HEK293 (cell line): ENCODE results near the gene STX1B.

ENCODE experiments used
- CTCF ChIA-PET: fragments of 350-600 bp; formaldehyde crosslinking; extraction: SDS; loops from one replicate; lab custom pipeline; 2021; ENCODE audit warnings: antibody characterized with exemption; lab: Yijun Ruan, JAX
- POLR2A ChIA-PET: fragments of 300-600 bp; formaldehyde crosslinking; extraction: SDS; loops from one replicate; lab custom pipeline; 2020; ENCODE audit warnings: antibody characterized with exemption, inconsistent platforms; lab: Yijun Ruan, JAX
- H3K27ac ChIP-seq: fragments of 200-500 bp; sonication (Bioruptor generic); 2 replicates; pipeline ENCODE4 v1.5.1; 2014; ENCODE audit warnings: low read depth, low read length, control low read depth, inconsistent platforms; ENCODE audit errors: extremely low read depth
- H3K36me3 ChIP-seq, 2 experiments: fragments of 200-500 bp in 1 of 2; sonication (Bioruptor generic) in 1 of 2; 1 replicate in 1 of 2; 2 replicates in 1 of 2; pipeline ENCODE4 v1.5.1; 2014 to 2017; ENCODE audit warnings: inconsistent platforms in 2 of 2, low read length in 2 of 2; ENCODE audit not compliant: control insufficient read depth in 2 of 2, insufficient read depth in 1 of 2
- H3K4me1 ChIP-seq: fragments of 200-500 bp; sonication (Bioruptor generic); 2 replicates; pipeline ENCODE4 v1.5.1; 2014; ENCODE audit warnings: mild to moderate bottlenecking, low read length, inconsistent platforms; ENCODE audit not compliant: control insufficient read depth, insufficient read depth
- H3K4me3 ChIP-seq: 2 replicates; pipeline ENCODE4 v1.5.1; 2011; ENCODE audit warnings: low read depth, mild to moderate bottlenecking, control low read depth, low read length, moderate library complexity
- H3K9me3 ChIP-seq: fragments of 200-500 bp; sonication (Bioruptor generic); 2 replicates; pipeline ENCODE4 v1.5.1; 2014; ENCODE audit warnings: low read depth, low read length, inconsistent platforms; ENCODE audit not compliant: control insufficient read depth, insufficient read depth
- HOXC10 ChIP-seq: sonication (generic); formaldehyde crosslinking; IDR thresholded peaks from 2 replicates; pipeline ENCODE4 v1.8.1; 2023; ENCODE audit warnings: mild to moderate bottlenecking, missing genetic modification reagents
- PRDM4 ChIP-seq: fragments of 450-650 bp; formaldehyde crosslinking; IDR thresholded peaks from 2 replicates; pipeline ENCODE4 v1.5.1; 2017; ENCODE audit warnings: missing biosample characterization, missing genetic modification characterization
- REST ChIP-seq: fragments of 450-650 bp; formaldehyde crosslinking; IDR thresholded peaks from 2 replicates; pipeline ENCODE4 v1.5.1; 2016; ENCODE audit warnings: missing biosample characterization, missing genetic modification characterization
- ZBTB17 ChIP-seq: fragments of 450-650 bp; formaldehyde crosslinking; IDR thresholded peaks from 2 replicates; pipeline ENCODE4 v1.5.1; 2016; ENCODE audit warnings: missing biosample characterization, missing genetic modification characterization
- ZNF132 ChIP-seq: fragments of 450-650 bp; formaldehyde crosslinking; IDR thresholded peaks from 2 replicates; pipeline ENCODE4 v1.5.1; 2017; ENCODE audit warnings: missing biosample characterization, missing genetic modification characterization, borderline replicate concordance
- ZNF19 ChIP-seq: fragments of 450-650 bp; formaldehyde crosslinking; IDR thresholded peaks from 2 replicates; pipeline ENCODE4; 2016; ENCODE audit warnings: missing biosample characterization, missing genetic modification characterization, low read depth
- ZNF335 ChIP-seq: fragments of 450-650 bp; formaldehyde crosslinking; conservative IDR thresholded peaks from 2 replicates; pipeline ENCODE4 v1.5.1; 2016; ENCODE audit warnings: missing biosample characterization, missing genetic modification characterization
- ZNF354C ChIP-seq: fragments of 450-650 bp; formaldehyde crosslinking; IDR thresholded peaks from 2 replicates; pipeline ENCODE4 v1.5.1; 2016; ENCODE audit warnings: missing biosample characterization, missing genetic modification characterization, low read depth, borderline replicate concordance
- ZNF362 ChIP-seq: fragments of 450-650 bp; formaldehyde crosslinking; IDR thresholded peaks from 2 replicates; pipeline ENCODE4 v1.5.1; 2016; ENCODE audit warnings: missing biosample characterization, missing genetic modification characterization
- ZNF426 ChIP-seq: fragments of 450-650 bp; formaldehyde crosslinking; IDR thresholded peaks from 2 replicates; pipeline ENCODE4 v1.5.1; 2017; ENCODE audit warnings: missing biosample characterization, missing genetic modification characterization, mild to moderate bottlenecking, inconsistent platforms, moderate library complexity
- ZNF600 ChIP-seq: fragments of 450-650 bp; formaldehyde crosslinking; IDR thresholded peaks from 2 replicates; pipeline ENCODE4 v1.5.1; 2016; ENCODE audit warnings: missing biosample characterization, missing genetic modification characterization
- ZNF645 ChIP-seq: fragments of 450-650 bp; formaldehyde crosslinking; IDR thresholded peaks from 2 replicates; pipeline ENCODE4; 2016; ENCODE audit warnings: missing biosample characterization, missing genetic modification characterization
- ZNF701 ChIP-seq: fragments of 450-650 bp; formaldehyde crosslinking; IDR thresholded peaks from 2 replicates; pipeline ENCODE4 v1.5.1; 2016; ENCODE audit warnings: missing biosample characterization, missing genetic modification characterization
- ZNF776 ChIP-seq: fragments of 450-650 bp; formaldehyde crosslinking; IDR thresholded peaks from 2 replicates; pipeline ENCODE4 v1.5.0; 2017; ENCODE audit warnings: missing biosample characterization, missing genetic modification characterization, borderline replicate concordance

STX1B gene

GRCh38 chr16:31043898-31044481 lies 33.6 kb upstream of the STX1B start:
- no peak overlapping the region for H3K4me3 ChIP-seq
- no peaks in the 10 kb centered on the region for H3K4me1 ChIP-seq
- ChIA-PET POLR2A (interaction anchor here (0.8 kb wide), 1 partner anchor 163 kb away, joined by 3 read pairs; no protein-coding TSS in a partner anchor), CTCF (no interaction called here)
- TF ChIP-seq ZNF132 (tag by site-specific recombination) (no peak), PRDM4 (tag by site-specific recombination) (no peak), ZNF776 (tag by site-specific recombination) (no peak), ZNF362 (peak; percentile 66; the same call in 1 of the 2 replicates)
- H3K27ac ChIP-seq: no peak overlapping the region
- no peaks in the 10 kb centered on the region for H3K9me3 ChIP-seq
- peaks cover 0 to 32% of the 10 kb centered on the region in 2 experiments; a peak in 2 of 3 replicates for H3K36me3 ChIP-seq

- no peak overlapping the region for H3K27ac ChIP-seq
- H3K4me3 ChIP-seq: no peak overlapping the region
- H3K4me1 ChIP-seq: no peaks in the 10 kb centered on the region
- no peaks in the 10 kb centered on the region for H3K9me3 ChIP-seq
- CTCF ChIA-PET: interaction anchor here (1.4 kb wide), 1 partner anchor 52 kb away, joined by 8 read pairs; no protein-coding TSS in a partner anchor
- POLR2A ChIA-PET: interaction anchor here (0.8 kb wide), 1 partner anchor 164 kb away, joined by 3 read pairs; no protein-coding TSS in a partner anchor
- peaks cover 0 to 38% of the 10 kb centered on the region in 2 experiments; a peak in 2 of 3 replicates for H3K36me3 ChIP-seq
- TF ChIP-seq ZNF600 (tag by site-specific recombination) (peak; percentile 65; the same call in 1 of the 2 replicates), ZNF335 (tag by site-specific recombination) (no peak), ZBTB17 (tag by site-specific recombination) (0 out of 2 replicates have a peak, but pooled peaks have one; percentile 43)
- TF ChIP-seq, all 188 proteins: peak for 2
Observed at GRCh38 chr16:31043352-31043751, 32.9 kb upstream of the STX1B start.

- Histone ChIP-seq H3K4me1 (no peaks in the 10 kb centered on the region), H3K36me3 (peaks cover 0 to 43% of the 10 kb centered on the region in 2 experiments; a peak in 2 of 3 replicates)
- POLR2A ChIA-PET: interaction anchor here (1.5 kb wide), 1 partner anchor 31 kb away, joined by 4 read pairs; the partner anchor contains the start of genes ZNF646 and ZNF668
- CTCF ChIA-PET: interaction anchor here (0.6 to 2.1 kb wide), 4 partner anchors 53 to 1195 kb away, joined by 3 to 8 read pairs (median 4); partner anchors contain the start of gene HSD3B7
- TF ChIP-seq ZNF19 (no peak), ZNF701 (tag by site-specific recombination) (no peak), REST (tag by site-specific recombination) (peak; percentile 88), ZNF645 (tag by site-specific recombination) (no peak), ZNF426 (tag by site-specific recombination) (no peak), HOXC10 (CRISPR knock-in tag) (no peak), ZNF354C (no peak)
- TF ChIP-seq, all 188 proteins: peak for 1
- Histone ChIP-seq H3K4me3 (no peak overlapping the region), H3K27ac (no peak overlapping the region), H3K9me3 (no peaks in the 10 kb centered on the region)
Observed at GRCh38 chr16:31042866-31043265, 32.4 kb upstream of the STX1B start.
